ENCODE results near the gene SMIM13. TPM values are rescaled to one million over a fixed set of nuclear protein-coding genes. Genes with fewer than 3 reads are reported as not detected.
"Not testable (repeated sequence)": the region's sequence is repeated elsewhere in the genome, so short reads cannot be mapped to it uniquely, and the experiment has no call there.

Gene SMIM13
- polyA plus RNA-seq, 1 donor (not counting 4 experiments of a cell fraction or from before 2014, with no cell fraction given) = 7.7 TPM

DNA sequence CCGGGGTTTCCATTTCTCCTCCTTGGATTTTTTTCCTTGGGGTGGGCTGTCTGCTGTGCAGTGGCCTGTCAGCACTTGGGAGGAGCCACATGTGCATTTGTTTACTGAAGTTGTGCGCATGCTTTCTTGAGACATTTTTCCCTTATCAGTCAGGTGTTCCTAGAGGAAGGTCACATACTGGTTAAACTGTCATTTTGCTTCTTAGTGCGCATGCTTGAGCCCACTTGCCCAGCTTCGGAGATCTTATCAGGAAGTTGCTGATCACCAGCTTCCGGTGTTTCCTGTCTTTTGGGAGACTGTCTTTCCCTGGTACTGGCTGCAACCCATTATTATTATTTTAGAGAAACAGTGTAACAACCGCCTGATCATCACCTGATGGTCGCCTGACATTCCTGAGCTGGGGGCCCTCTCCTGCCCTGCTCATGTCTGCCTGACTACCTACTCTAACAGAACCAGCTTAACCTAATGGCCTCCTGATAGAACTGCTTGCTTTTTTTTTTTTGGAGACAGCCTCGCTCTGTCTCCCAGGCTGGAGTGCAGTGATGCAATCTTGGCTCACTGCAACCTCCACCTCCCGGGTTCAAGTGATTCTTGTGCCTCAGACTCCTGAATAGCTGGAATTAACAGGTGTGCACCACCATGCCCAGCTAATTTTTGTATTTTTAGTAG, 18.3 kb downstream of the SMIM13 start:
- H3K4me3 ChIP-seq (ENCODE audit: control insufficient read depth in 2 of 3, extremely low read depth in 1 of 3, insufficient read depth in 2 of 3, low read depth in 1 of 3, low read length in 3 of 3) = no peak overlapping the region
- peaks cover 2% of the 10 kb centered on the region for H4K20me1 ChIP-seq (ENCODE audit: control insufficient read depth, extremely low read depth, insufficient read depth, low read length)
- H3K4me2 ChIP-seq (ENCODE audit: control insufficient read depth, extremely low read depth, insufficient read depth, low read depth, low read length) = no peak overlapping the region
- H3K9me3 ChIP-seq (ENCODE audit: control insufficient read depth, low read depth, low read length) = no peaks in the 10 kb centered on the region
- TF ChIP-seq, protein P1, sequence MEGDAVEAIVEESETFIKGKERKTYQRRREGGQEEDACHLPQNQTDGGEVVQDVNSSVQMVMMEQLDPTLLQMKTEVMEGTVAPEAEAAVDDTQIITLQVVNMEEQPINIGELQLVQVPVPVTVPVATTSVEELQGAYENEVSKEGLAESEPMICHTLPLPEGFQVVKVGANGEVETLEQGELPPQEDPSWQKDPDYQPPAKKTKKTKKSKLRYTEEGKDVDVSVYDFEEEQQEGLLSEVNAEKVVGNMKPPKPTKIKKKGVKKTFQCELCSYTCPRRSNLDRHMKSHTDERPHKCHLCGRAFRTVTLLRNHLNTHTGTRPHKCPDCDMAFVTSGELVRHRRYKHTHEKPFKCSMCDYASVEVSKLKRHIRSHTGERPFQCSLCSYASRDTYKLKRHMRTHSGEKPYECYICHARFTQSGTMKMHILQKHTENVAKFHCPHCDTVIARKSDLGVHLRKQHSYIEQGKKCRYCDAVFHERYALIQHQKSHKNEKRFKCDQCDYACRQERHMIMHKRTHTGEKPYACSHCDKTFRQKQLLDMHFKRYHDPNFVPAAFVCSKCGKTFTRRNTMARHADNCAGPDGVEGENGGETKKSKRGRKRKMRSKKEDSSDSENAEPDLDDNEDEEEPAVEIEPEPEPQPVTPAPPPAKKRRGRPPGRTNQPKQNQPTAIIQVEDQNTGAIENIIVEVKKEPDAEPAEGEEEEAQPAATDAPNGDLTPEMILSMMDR (optimal IDR thresholded peaks at IDR 0.05 in 1 of 3, IDR thresholded peaks at IDR 0.05 in 1 of 3, conservative IDR thresholded peaks at IDR 0.05 in 1 of 3; ENCODE audit: extremely low read depth in 1 of 3, insufficient read depth in 2 of 3, low read length in 3 of 3) = no peak
- no peak for TF ChIP-seq EZH2 (IDR thresholded peaks at IDR 0.05; ENCODE audit: low read length)
- H3K27me3 ChIP-seq (ENCODE audit: control insufficient read depth, extremely low read depth, insufficient read depth, low read length) = no peaks in the 10 kb centered on the region
- H3K4me1 ChIP-seq (ENCODE audit: control insufficient read depth, extremely low read depth, insufficient read depth, low read length) = peaks cover 10% of the 10 kb centered on the region
- no peak for FAIRE-seq
- dilution Hi-C loops (cut with MboI; ENCODE audit: extremely low pct_ligation_motif_present, low sequenced_read_pairs) = no loop called here
- DNase-seq (ENCODE audit: low read depth, low spot score) = no peak
- H3K27ac ChIP-seq (ENCODE audit: control insufficient read depth, insufficient read depth, low read length) = no peak overlapping the region
- H3K79me2 ChIP-seq (ENCODE audit: control insufficient read depth, insufficient read depth, low read length) = peaks cover 72% of the 10 kb centered on the region
- H2AFZ ChIP-seq (ENCODE audit: control insufficient read depth, low read length) = no peak overlapping the region
- no peaks in the 10 kb centered on the region for H3K36me3 ChIP-seq (ENCODE audit: control insufficient read depth in 2 of 2, extremely low read depth in 1 of 2, insufficient read depth in 2 of 2, low read length in 2 of 2)
- peaks cover 4% of the 10 kb centered on the region for H3K9me1 ChIP-seq (ENCODE audit: control insufficient read depth, extremely low read depth, insufficient read depth, low read length)
- no peak overlapping the region for H3K9ac ChIP-seq (ENCODE audit: control insufficient read depth, extremely low read depth, insufficient read depth, low read length)

DNA sequence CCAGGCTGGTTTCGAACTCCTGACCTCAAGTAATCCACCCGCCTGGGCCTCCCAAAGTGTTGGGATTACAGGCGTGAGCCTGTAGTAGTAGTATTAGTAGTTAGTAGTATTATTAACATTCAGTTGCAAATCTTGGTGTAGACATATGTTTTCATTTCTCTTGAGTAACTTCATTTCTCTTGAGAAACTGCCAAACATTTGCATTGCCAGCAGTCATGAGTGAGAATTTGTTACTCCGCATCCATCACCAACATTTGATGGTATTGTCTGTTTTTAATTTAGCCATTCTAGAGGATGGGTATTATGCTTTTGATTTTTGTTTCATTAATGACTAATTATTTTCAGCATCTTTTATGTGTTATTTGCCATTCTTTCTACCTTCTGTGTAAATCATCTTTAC, 19.4 kb downstream of the SMIM13 start:
- Histone ChIP-seq H3K27ac (ENCODE audit: control insufficient read depth, insufficient read depth, low read length) (no peak overlapping the region), H3K4me1 (ENCODE audit: control insufficient read depth, extremely low read depth, insufficient read depth, low read length) (peaks cover 10% of the 10 kb centered on the region), H3K36me3 (ENCODE audit: control insufficient read depth in 2 of 2, extremely low read depth in 1 of 2, insufficient read depth in 2 of 2, low read length in 2 of 2) (no peaks in the 10 kb centered on the region), H3K9me3 (ENCODE audit: control insufficient read depth, low read depth, low read length) (no peaks in the 10 kb centered on the region), H3K4me2 (ENCODE audit: control insufficient read depth, extremely low read depth, insufficient read depth, low read depth, low read length) (no peak overlapping the region), H3K79me2 (ENCODE audit: control insufficient read depth, insufficient read depth, low read length) (peaks cover 69% of the 10 kb centered on the region), H3K4me3 (ENCODE audit: control insufficient read depth in 2 of 3, extremely low read depth in 1 of 3, insufficient read depth in 2 of 3, low read depth in 1 of 3, low read length in 3 of 3) (no peak overlapping the region), H4K20me1 (ENCODE audit: control insufficient read depth, extremely low read depth, insufficient read depth, low read length) (no peaks in the 10 kb centered on the region), H3K27me3 (ENCODE audit: control insufficient read depth, extremely low read depth, insufficient read depth, low read length) (no peaks in the 10 kb centered on the region), H3K9ac (ENCODE audit: control insufficient read depth, extremely low read depth, insufficient read depth, low read length) (no peak overlapping the region), H2AFZ (ENCODE audit: control insufficient read depth, low read length) (no peak overlapping the region), H3K9me1 (ENCODE audit: control insufficient read depth, extremely low read depth, insufficient read depth, low read length) (peaks cover 4% of the 10 kb centered on the region)
- FAIRE-seq (no peak), DNase-seq (ENCODE audit: low read depth, low spot score) (no peak)
- TF ChIP-seq, protein P1 (optimal IDR thresholded peaks at IDR 0.05 in 1 of 3, IDR thresholded peaks at IDR 0.05 in 1 of 3, conservative IDR thresholded peaks at IDR 0.05 in 1 of 3; ENCODE audit: extremely low read depth in 1 of 3, insufficient read depth in 2 of 3, low read length in 3 of 3) = no peak
- no peak for TF ChIP-seq EZH2 (IDR thresholded peaks at IDR 0.05; ENCODE audit: low read length)
- dilution Hi-C loops (cut with MboI; ENCODE audit: extremely low pct_ligation_motif_present, low sequenced_read_pairs) = no loop called here

- DNase-seq (ENCODE audit: low read depth, low spot score); H2AFZ ChIP-seq (ENCODE audit: control insufficient read depth, low read length); H3K9ac ChIP-seq (ENCODE audit: control insufficient read depth, extremely low read depth, insufficient read depth, low read length); H3K27me3 ChIP-seq (ENCODE audit: control insufficient read depth, extremely low read depth, insufficient read depth, low read length); dilution Hi-C loops (cut with MboI; ENCODE audit: extremely low pct_ligation_motif_present, low sequenced_read_pairs); H4K20me1 ChIP-seq (ENCODE audit: control insufficient read depth, extremely low read depth, insufficient read depth, low read length); H3K36me3 ChIP-seq (ENCODE audit: control insufficient read depth in 2 of 2, extremely low read depth in 1 of 2, insufficient read depth in 2 of 2, low read length in 2 of 2); H3K4me3 ChIP-seq (ENCODE audit: control insufficient read depth in 2 of 3, extremely low read depth in 1 of 3, insufficient read depth in 2 of 3, low read depth in 1 of 3, low read length in 3 of 3); H3K4me2 ChIP-seq (ENCODE audit: control insufficient read depth, extremely low read depth, insufficient read depth, low read depth, low read length); H3K9me1 ChIP-seq (ENCODE audit: control insufficient read depth, extremely low read depth, insufficient read depth, low read length); FAIRE-seq; H3K9me3 ChIP-seq (ENCODE audit: control insufficient read depth, low read depth, low read length): not testable (repeated sequence)
- peaks cover 24% of the 10 kb centered on the region for H3K4me1 ChIP-seq (ENCODE audit: control insufficient read depth, extremely low read depth, insufficient read depth, low read length)
- peak overlapping the region; percentile 34 for H3K27ac ChIP-seq (ENCODE audit: control insufficient read depth, insufficient read depth, low read length)
- peaks cover 66% of the 10 kb centered on the region for H3K79me2 ChIP-seq (ENCODE audit: control insufficient read depth, insufficient read depth, low read length)
Measured at GRCh38 chr6:11115808-11116536, 22.3 kb downstream of the SMIM13 start.

All from keratinocyte (primary cell).